ENCODE data around the gene ANO8. TPM values are rescaled to one million over a fixed set of nuclear protein-coding genes. Genes with fewer than 3 reads are reported as not detected.

ANO8 gene
- total and polyA plus RNA-seq, 2 of the 13 experiments (the other 11 are each of a cell fraction or from before 2014, with no cell fraction given) = 1.8 to 3.5 TPM

GRCh38 chr19:17336872-17337674 lies 2.4 kb upstream of the ANO8 start, which contains the start of gene GTPBP3 (continued):
- TF ChIP-seq, protein P1, sequence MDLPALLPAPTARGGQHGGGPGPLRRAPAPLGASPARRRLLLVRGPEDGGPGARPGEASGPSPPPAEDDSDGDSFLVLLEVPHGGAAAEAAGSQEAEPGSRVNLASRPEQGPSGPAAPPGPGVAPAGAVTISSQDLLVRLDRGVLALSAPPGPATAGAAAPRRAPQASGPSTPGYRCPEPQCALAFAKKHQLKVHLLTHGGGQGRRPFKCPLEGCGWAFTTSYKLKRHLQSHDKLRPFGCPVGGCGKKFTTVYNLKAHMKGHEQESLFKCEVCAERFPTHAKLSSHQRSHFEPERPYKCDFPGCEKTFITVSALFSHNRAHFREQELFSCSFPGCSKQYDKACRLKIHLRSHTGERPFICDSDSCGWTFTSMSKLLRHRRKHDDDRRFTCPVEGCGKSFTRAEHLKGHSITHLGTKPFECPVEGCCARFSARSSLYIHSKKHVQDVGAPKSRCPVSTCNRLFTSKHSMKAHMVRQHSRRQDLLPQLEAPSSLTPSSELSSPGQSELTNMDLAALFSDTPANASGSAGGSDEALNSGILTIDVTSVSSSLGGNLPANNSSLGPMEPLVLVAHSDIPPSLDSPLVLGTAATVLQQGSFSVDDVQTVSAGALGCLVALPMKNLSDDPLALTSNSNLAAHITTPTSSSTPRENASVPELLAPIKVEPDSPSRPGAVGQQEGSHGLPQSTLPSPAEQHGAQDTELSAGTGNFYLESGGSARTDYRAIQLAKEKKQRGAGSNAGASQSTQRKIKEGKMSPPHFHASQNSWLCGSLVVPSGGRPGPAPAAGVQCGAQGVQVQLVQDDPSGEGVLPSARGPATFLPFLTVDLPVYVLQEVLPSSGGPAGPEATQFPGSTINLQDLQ (CRISPR knock-in tag; IDR thresholded peaks at IDR 0.05) = no peak
- TF ChIP-seq TOPORS (CRISPR knock-in tag; IDR thresholded peaks at IDR 0.05) (no peak), ZNF724P (CRISPR knock-in tag; IDR thresholded peaks at IDR 0.05; ENCODE audit: borderline replicate concordance) (peak; percentile 50; the same call in 1 of the 2 replicates), HIC2 (CRISPR knock-in tag; IDR thresholded peaks at IDR 0.05; ENCODE audit: low read depth) (no peak), CTCF (CRISPR knock-in tag; IDR thresholded peaks at IDR 0.05) (no peak), ZBTB14 (CRISPR knock-in tag; IDR thresholded peaks at IDR 0.05) (no peak)
- TF ChIP-seq, protein P2, sequence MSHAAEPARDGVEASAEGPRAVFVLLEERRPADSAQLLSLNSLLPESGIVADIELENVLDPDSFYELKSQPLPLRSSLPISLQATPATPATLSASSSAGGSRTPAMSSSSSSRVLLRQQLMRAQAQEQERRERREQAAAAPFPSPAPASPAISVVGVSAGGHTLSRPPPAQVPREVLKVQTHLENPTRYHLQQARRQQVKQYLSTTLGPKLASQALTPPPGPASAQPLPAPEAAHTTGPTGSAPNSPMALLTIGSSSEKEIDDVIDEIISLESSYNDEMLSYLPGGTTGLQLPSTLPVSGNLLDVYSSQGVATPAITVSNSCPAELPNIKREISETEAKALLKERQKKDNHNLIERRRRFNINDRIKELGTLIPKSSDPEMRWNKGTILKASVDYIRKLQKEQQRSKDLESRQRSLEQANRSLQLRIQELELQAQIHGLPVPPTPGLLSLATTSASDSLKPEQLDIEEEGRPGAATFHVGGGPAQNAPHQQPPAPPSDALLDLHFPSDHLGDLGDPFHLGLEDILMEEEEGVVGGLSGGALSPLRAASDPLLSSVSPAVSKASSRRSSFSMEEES (CRISPR knock-in tag; IDR thresholded peaks at IDR 0.05) = peak; percentile 9
- TF ChIP-seq, protein P3, sequence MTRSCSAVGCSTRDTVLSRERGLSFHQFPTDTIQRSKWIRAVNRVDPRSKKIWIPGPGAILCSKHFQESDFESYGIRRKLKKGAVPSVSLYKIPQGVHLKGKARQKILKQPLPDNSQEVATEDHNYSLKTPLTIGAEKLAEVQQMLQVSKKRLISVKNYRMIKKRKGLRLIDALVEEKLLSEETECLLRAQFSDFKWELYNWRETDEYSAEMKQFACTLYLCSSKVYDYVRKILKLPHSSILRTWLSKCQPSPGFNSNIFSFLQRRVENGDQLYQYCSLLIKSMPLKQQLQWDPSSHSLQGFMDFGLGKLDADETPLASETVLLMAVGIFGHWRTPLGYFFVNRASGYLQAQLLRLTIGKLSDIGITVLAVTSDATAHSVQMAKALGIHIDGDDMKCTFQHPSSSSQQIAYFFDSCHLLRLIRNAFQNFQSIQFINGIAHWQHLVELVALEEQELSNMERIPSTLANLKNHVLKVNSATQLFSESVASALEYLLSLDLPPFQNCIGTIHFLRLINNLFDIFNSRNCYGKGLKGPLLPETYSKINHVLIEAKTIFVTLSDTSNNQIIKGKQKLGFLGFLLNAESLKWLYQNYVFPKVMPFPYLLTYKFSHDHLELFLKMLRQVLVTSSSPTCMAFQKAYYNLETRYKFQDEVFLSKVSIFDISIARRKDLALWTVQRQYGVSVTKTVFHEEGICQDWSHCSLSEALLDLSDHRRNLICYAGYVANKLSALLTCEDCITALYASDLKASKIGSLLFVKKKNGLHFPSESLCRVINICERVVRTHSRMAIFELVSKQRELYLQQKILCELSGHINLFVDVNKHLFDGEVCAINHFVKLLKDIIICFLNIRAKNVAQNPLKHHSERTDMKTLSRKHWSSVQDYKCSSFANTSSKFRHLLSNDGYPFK (CRISPR knock-in tag; IDR thresholded peaks at IDR 0.05; ENCODE audit: borderline replicate concordance) = peak; percentile 66; the same call in 1 of the 2 replicates
- TF ChIP-seq, protein P4, sequence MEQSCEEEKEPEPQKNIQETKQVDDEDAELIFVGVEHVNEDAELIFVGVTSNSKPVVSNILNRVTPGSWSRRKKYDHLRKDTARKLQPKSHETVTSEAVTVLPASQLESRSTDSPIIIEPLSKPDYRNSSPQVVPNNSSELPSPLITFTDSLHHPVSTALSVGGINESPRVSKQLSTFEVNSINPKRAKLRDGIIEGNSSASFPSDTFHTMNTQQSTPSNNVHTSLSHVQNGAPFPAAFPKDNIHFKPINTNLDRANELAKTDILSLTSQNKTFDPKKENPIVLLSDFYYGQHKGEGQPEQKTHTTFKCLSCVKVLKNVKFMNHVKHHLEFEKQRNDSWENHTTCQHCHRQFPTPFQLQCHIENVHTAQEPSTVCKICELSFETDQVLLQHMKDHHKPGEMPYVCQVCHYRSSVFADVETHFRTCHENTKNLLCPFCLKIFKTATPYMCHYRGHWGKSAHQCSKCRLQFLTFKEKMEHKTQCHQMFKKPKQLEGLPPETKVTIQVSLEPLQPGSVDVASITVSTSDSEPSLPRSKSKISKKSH (CRISPR knock-in tag; IDR thresholded peaks at IDR 0.05; ENCODE audit: borderline replicate concordance) = no peak
- TF ChIP-seq, protein P5, sequence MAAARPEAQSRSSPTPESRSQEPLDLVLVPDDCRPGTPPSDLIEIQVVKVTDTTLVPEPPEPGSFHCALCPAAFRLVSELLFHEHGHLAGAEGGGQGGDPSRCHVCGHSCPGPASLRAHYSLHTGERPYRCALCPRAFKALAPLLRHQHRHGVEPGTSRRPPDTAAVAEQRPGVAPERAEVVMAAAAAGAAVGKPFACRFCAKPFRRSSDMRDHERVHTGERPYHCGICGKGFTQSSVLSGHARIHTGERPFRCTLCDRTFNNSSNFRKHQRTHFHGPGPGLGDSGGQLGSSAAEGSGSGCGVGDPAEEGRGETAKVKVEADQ (CRISPR knock-in tag; IDR thresholded peaks at IDR 0.05; ENCODE audit: borderline replicate concordance) = 0 out of 2 replicates have a peak, but pooled peaks have one; percentile 26
